ENCODE measurements around the gene OR6K3. TPM values are rescaled to one million over a fixed set of nuclear protein-coding genes. Genes with fewer than 3 reads are reported as not detected.

Gene OR6K3
- total RNA-seq: not detected in 2 replicates

GRCh38 chr1:158720620-158721019, at the start of gene OR6K3:
Gene OR6K3, minus strand, starts transcription at chr1:158720720. Its CDS starts 2,605 bp downstream, at chr1:158718115.

GRCh38 chr1:158754420-158754819, 33.9 kb upstream of the OR6K3 start, which contains the start of gene OR6K6:
Gene OR6K6, plus strand, starts transcription at chr1:158754720. Its CDS starts 168 bp downstream, at chr1:158754888.

GRCh38 chr1:158700552-158700951, 20.0 kb downstream of the OR6K3 start, which contains the start of gene OR6K2:
Gene OR6K2, minus strand, starts transcription at chr1:158700652. Its CDS starts 0 bp downstream, at chr1:158700652.

GRCh38 chr1:158686111-158687009, 34.2 kb downstream of the OR6K3 start, which contains the start of gene SPTA1:
Gene SPTA1, minus strand, starts transcription at chr1:158686715. Its CDS starts 198 bp downstream, at chr1:158686517.

Other genes starting within 250 kb of the OR6K3 start
- not detected in 2 replicates for gene OR10R2, start 248.5 kb downstream of the OR6K3 start, total RNA-seq
- not detected in 2 replicates for gene OR6Y1, start 166.3 kb downstream of the OR6K3 start, total RNA-seq
- not detected in 2 replicates for gene OR6P1, start 150.1 kb downstream of the OR6K3 start, total RNA-seq
- not detected in 2 replicates for gene OR10X1, start 140.8 kb downstream of the OR6K3 start, total RNA-seq
- gene OR10Z1, start 115.5 kb downstream of the OR6K3 start, total RNA-seq: not detected in 2 replicates
- gene SPTA1, start 34.0 kb downstream of the OR6K3 start, total RNA-seq: 0.14 and 0.18 TPM in 2 replicates
- gene OR6K2, start 20.1 kb downstream of the OR6K3 start, total RNA-seq: not detected in 2 replicates
- not detected in 2 replicates for gene OR6K6, start 34.0 kb upstream of the OR6K3 start, total RNA-seq
- gene OR6N1, start 51.5 kb upstream of the OR6K3 start, total RNA-seq: not detected in 2 replicates
- not detected in 2 replicates for gene OR6N2, start 60.5 kb upstream of the OR6K3 start, total RNA-seq
- gene MNDA, start 110.6 kb upstream of the OR6K3 start, total RNA-seq: not detected in 2 replicates
- gene PYHIN1, start 210.8 kb upstream of the OR6K3 start, total RNA-seq: not detected in 2 replicates